ENCODE measurements around the gene TSSK3.

Gene TSSK3

GRCh38 chr1:32334864-32335534 is 27.3 kb upstream of the TSSK3 start:
- H3K9me3 Mint-ChIP-seq: no peaks in the 10 kb centered on the region
- H3K27ac Mint-ChIP-seq: peak overlapping the region in 1 of 2 donors; percentile 24
- H3K36me3 Mint-ChIP-seq (ENCODE audit: insufficient read depth): peaks cover 43% of the 10 kb centered on the region
- peak; percentile 52 for ATAC-seq (replicated peaks)
- peak overlapping the region; percentile 79 to 81 for H3K4me3 Mint-ChIP-seq
- no peaks in the 10 kb centered on the region for H3K27me3 Mint-ChIP-seq
- peaks cover 27 to 37% of the 10 kb centered on the region in 2 donors for H3K4me1 Mint-ChIP-seq (ENCODE audit: low read depth in 2 of 2)
- peak; percentile 52 to 60 (median 57) for DNase-seq

GRCh38 chr1:32335535-32335789 is 26.9 kb upstream of the TSSK3 start:
- DNase-seq (no peak), ATAC-seq (replicated peaks) (peak; percentile 11)
- no peaks in the 10 kb centered on the region for H3K9me3 Mint-ChIP-seq
- peaks cover 27 to 37% of the 10 kb centered on the region in 2 donors for H3K4me1 Mint-ChIP-seq (ENCODE audit: low read depth in 2 of 2)
- H3K27ac Mint-ChIP-seq: no peak overlapping the region
- no peaks in the 10 kb centered on the region for H3K27me3 Mint-ChIP-seq
- H3K4me3 Mint-ChIP-seq: peak overlapping the region; percentile 79 to 81
- H3K36me3 Mint-ChIP-seq (ENCODE audit: insufficient read depth): peaks cover 39% of the 10 kb centered on the region

GRCh38 chr1:32335790-32336590 is 26.3 kb upstream of the TSSK3 start, which contains the start of gene MARCKSL1:
Gene MARCKSL1, minus strand, starts transcription at chr1:32336233. Its CDS starts 200 bp downstream, at chr1:32336033.
- Mint-ChIP-seq H3K27ac (peak within 1 kb of the TSS in 1 of 2 donors; percentile 41), H3K4me1 (ENCODE audit: low read depth in 2 of 2) (peaks cover 27 to 37% of the 10 kb centered on the region in 2 donors)

DNA sequence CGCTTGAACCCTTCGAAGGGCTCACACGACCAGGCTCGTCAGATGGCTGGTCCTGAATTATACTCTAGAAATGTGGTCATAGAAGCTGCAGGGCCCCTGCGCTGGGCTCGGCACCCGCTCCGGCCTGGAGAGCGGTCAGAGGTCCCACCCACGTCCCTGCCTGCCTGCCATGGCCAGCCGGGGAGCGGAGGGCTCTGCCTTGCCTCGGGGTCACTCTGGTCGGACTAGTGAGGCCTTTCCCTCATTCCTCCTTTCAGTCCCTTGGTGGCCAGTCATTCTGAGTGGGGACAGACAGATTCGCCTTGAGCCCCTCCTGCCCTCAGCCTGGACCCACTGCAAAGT is 25.8 kb upstream of the TSSK3 start:
- peak overlapping the region in 1 of 2 donors; percentile 41 for H3K27ac Mint-ChIP-seq

More at GRCh38 chr1:32335790-32336590, 26.3 kb upstream of the TSSK3 start, which contains the start of gene MARCKSL1:
- H3K36me3 Mint-ChIP-seq (ENCODE audit: insufficient read depth): peaks cover 34% of the 10 kb centered on the region
- no peaks in the 10 kb centered on the region for H3K27me3 Mint-ChIP-seq
- no peaks in the 10 kb centered on the region for H3K9me3 Mint-ChIP-seq
- DNase-seq (peak; percentile 80 to 87 (median 81)), ATAC-seq (replicated peaks) (peak; percentile 49)
- H3K4me3 Mint-ChIP-seq: peak within 1 kb of the TSS; percentile 79 to 81

DNA sequence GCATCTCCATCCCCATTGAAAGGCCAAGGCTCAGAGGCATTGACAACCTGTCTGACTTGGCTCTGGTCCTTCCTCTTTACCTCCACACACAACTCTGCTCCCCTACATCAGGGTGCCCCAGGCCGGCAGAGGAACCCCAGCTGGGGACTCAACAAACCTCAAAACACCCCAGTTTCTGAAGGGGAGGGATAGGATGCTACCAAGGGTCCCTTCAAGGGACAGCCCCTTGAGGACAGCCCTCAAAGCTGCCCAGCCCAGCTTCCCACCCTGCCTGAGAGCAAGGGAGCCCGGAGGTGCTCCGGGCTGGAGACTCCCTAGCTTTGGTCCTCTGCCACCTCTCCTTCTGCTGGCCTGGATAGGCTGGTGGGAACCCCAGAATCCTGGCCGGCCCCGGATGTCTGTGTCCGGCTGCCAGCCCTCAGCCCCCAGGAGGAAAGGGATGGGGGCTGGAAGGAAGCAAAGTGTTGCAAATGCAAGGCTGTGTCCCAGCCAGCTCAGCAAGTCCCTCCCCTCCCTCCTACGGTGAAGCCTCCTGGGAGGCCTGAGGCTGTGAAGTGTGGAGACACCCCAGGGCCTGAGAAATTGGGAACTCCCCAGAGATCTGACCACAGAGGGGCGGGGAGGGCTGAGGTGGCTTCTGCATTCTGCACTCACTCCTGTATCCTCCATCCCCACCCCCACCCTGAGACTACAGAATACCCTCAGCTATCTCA is 25.2 kb upstream of the TSSK3 start:
- Mint-ChIP-seq H3K36me3 (ENCODE audit: insufficient read depth) (peaks cover 25% of the 10 kb centered on the region), H3K4me1 (ENCODE audit: low read depth in 2 of 2) (peaks cover 27 to 37% of the 10 kb centered on the region in 2 donors), H3K27me3 (no peaks in the 10 kb centered on the region), H3K27ac (peak overlapping the region in 1 of 2 donors; percentile 41), H3K9me3 (no peaks in the 10 kb centered on the region), H3K4me3 (peak overlapping the region; percentile 70 to 71)
- ATAC-seq (replicated peaks) (peak; percentile 78), DNase-seq (peak; percentile 56 to 67 (median 64))

More for the DNA sequence above, 25.8 kb upstream of the TSSK3 start:
- no peak for DNase-seq
- H3K4me3 Mint-ChIP-seq: peak overlapping the region; percentile 70 to 71
- ATAC-seq (replicated peaks): no peak
- H3K27me3 Mint-ChIP-seq: no peaks in the 10 kb centered on the region
- peaks cover 27 to 37% of the 10 kb centered on the region in 2 donors for H3K4me1 Mint-ChIP-seq (ENCODE audit: low read depth in 2 of 2)
- no peaks in the 10 kb centered on the region for H3K9me3 Mint-ChIP-seq
- peaks cover 28% of the 10 kb centered on the region for H3K36me3 Mint-ChIP-seq (ENCODE audit: insufficient read depth)

DNA sequence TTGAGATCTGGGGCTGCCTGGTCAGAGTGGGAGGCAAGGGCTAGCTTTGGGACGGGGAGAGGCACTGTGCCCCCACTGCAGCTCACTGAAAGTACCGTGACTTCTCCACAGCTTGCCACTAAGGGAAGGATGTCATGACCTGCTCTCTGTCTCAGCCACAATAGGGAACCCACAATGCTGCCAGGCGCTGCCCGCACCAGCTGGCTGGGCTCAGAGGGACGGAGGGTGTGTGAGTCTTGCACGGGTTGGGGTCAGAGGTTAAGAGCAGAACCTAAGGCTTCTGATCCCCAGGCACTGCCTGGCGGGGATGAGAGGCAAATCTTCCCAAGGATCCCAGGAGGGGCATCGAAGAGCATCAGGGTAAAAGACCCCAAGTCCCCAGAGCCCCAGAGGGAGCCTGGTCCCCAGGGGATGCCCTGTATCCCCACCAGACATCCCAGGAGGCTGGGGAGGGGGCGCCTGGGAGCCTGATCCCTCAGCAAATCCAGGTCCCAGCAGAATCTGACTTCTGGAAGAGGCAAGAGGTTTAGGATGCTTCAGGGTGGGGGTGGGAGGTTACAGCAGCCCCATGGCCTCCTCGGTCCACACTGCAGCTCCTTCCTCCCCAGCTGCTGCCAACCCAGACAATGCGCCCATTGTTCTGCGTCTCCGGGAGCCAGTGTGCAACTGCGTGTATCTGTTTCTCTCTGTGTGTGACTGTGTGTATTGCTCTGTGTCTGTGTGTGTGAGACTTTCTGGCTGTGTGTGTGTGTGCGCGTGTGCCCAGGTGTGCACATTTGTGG is 24.3 kb upstream of the TSSK3 start:
- no peaks in the 10 kb centered on the region for H3K27me3 Mint-ChIP-seq
- ATAC-seq (replicated peaks): peak; percentile 50
- peak; percentile 17 to 39 (median 39) for DNase-seq
- peak overlapping the region in 1 of 2 donors; percentile 41 for H3K27ac Mint-ChIP-seq
- H3K9me3 Mint-ChIP-seq: no peaks in the 10 kb centered on the region
- peaks cover 19% of the 10 kb centered on the region for H3K36me3 Mint-ChIP-seq (ENCODE audit: insufficient read depth)
- H3K4me3 Mint-ChIP-seq: peak overlapping the region; percentile 70 to 71
- H3K4me1 Mint-ChIP-seq (ENCODE audit: low read depth in 2 of 2): peaks cover 32 to 42% of the 10 kb centered on the region in 2 donors

- ATAC-seq (replicated peaks) (no peak), DNase-seq (no peak)
- Mint-ChIP-seq H3K4me1 (ENCODE audit: low read depth in 2 of 2) (peaks cover 32 to 39% of the 10 kb centered on the region in 2 donors), H3K27ac (no peak overlapping the region), H3K9me3 (no peaks in the 10 kb centered on the region), H3K4me3 (no peak overlapping the region), H3K27me3 (no peaks in the 10 kb centered on the region), H3K36me3 (ENCODE audit: insufficient read depth) (peaks cover 18% of the 10 kb centered on the region)
Observed at GRCh38 chr1:32338637-32339145, 23.6 kb upstream of the TSSK3 start.

- DNase-seq (no peak), ATAC-seq (replicated peaks) (no peak)
- Mint-ChIP-seq H3K9me3 (no peaks in the 10 kb centered on the region), H3K27me3 (no peaks in the 10 kb centered on the region), H3K4me3 (no peak overlapping the region), H3K4me1 (ENCODE audit: low read depth in 2 of 2) (peaks cover 28 to 33% of the 10 kb centered on the region in 2 donors), H3K27ac (no peak overlapping the region), H3K36me3 (ENCODE audit: insufficient read depth) (peaks cover 13% of the 10 kb centered on the region)
Observed at GRCh38 chr1:32339363-32339978, 22.9 kb upstream of the TSSK3 start.

DNA sequence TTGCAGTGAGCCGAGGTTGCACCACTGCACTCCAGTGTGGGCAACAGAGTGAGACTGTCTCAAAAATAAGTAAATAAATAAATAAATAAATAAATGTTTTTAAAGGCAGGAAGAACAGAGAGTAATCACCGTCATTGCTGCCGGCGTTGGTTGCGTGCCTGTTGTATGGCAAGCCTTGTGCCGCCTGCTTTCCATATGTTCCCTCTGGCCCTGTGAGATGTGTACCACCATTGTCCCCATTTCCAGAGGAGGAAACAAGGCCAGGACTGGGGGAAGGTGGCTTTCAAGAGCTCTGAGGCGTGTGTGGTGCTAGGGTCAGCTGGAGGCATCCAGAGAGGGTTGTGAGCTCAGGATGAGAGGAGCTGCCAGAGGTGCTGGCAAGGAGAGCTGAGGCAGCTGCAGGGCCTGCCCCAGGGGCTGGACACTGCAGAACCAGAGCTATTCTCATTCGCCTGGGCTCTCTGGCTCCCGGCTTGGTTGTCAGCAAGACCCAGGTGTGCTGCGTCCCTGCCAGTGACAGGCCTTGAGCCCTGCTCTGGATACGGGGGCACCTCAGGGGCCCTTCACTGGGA is 21.1 kb upstream of the TSSK3 start:
- Mint-ChIP-seq H3K4me3 (no peak overlapping the region), H3K27ac (peak overlapping the region in 1 of 2 donors; percentile 56), H3K9me3 (no peaks in the 10 kb centered on the region), H3K4me1 (ENCODE audit: low read depth in 2 of 2) (peaks cover 28 to 34% of the 10 kb centered on the region in 2 donors), H3K36me3 (ENCODE audit: insufficient read depth) (peaks cover 7% of the 10 kb centered on the region), H3K27me3 (no peaks in the 10 kb centered on the region)
- no peak for DNase-seq
- no peak for ATAC-seq (replicated peaks)

DNA sequence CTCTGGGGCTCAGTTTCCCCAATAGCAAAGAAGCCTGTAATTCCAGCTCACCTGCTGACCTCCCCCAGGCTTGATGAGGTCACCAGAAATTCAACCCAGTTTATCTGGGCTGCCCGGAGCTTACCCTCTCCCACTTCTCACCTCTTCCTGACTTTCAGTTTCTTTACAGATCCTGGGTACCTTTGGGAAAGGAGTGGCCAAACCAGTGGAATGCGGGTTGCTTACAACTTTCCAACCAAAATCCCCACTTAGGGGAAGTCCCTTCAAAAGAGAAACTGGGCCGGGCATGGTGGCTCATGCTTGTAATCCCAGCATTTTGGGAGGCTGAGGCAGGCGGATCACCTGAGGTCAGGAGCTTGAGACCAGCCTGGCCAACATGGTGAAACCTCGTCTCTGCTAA is 20.4 kb upstream of the TSSK3 start:
- no peak for DNase-seq
- no peak for ATAC-seq (replicated peaks)
- Mint-ChIP-seq H3K27ac (peak overlapping the region in 1 of 2 donors; percentile 11), H3K4me1 (ENCODE audit: low read depth in 2 of 2) (peaks cover 28 to 34% of the 10 kb centered on the region in 2 donors), H3K36me3 (ENCODE audit: insufficient read depth) (peaks cover 3% of the 10 kb centered on the region), H3K9me3 (no peaks in the 10 kb centered on the region), H3K4me3 (no peak overlapping the region), H3K27me3 (no peaks in the 10 kb centered on the region)

DNA sequence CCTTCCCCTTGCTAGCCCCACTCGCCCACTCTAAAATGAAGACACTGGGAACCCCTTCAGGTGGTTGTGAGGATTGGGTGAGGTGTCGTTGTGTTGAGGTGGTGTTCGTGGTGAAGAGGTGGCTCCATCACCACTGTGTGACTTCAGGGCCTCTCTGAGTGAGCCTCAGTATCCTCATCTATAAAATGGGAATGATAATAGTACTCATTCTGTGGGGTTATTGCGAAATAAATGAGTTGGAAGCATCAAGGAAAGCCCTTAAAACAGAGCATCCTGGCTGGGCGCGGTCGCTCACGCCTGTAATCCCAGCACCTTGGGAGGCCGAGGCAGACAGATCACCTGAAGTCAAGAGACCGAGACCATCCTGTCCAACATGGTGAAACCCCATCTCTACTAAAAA is 19.6 kb upstream of the TSSK3 start:
- Mint-ChIP-seq H3K4me3 (peak overlapping the region in 1 of 2 donors; percentile 64), H3K36me3 (ENCODE audit: insufficient read depth) (no peaks in the 10 kb centered on the region), H3K4me1 (ENCODE audit: low read depth in 2 of 2) (peaks cover 21 to 26% of the 10 kb centered on the region in 2 donors), H3K27me3 (no peaks in the 10 kb centered on the region), H3K9me3 (no peaks in the 10 kb centered on the region), H3K27ac (peak overlapping the region in 1 of 2 donors; percentile 11)
- no peak for ATAC-seq (replicated peaks)
- DNase-seq: no peak

- H3K4me3 Mint-ChIP-seq: peak overlapping the region in 1 of 2 donors; percentile 27
- H3K36me3 Mint-ChIP-seq (ENCODE audit: insufficient read depth): peaks cover 2% of the 10 kb centered on the region
- peak overlapping the region; percentile 1 to 75 for H3K27ac Mint-ChIP-seq
- no peaks in the 10 kb centered on the region for H3K27me3 Mint-ChIP-seq
- H3K9me3 Mint-ChIP-seq: no peaks in the 10 kb centered on the region
- peaks cover 23 to 37% of the 10 kb centered on the region in 2 donors for H3K4me1 Mint-ChIP-seq (ENCODE audit: low read depth in 2 of 2)
- DNase-seq (peak in 2 of 3 experiments; percentile 29 to 31), ATAC-seq (replicated peaks) (peak; percentile 83)
Observed at GRCh38 chr1:32345289-32345827, 17.0 kb upstream of the TSSK3 start.

Data from effector memory CD8-positive, alpha-beta T cell (primary cell).